Medulla oblongata (tissue), 1 donor: ENCODE results near the gene CHD9.
A peak's percentile ranks its signal among the peaks of the same experiment; 100 is the strongest.
"Not testable (repeated sequence)": the region's sequence is repeated elsewhere in the genome, so short reads cannot be mapped to it uniquely, and the experiment has no call there.

ENCODE experiments used
- DNase-seq: peaks from one replicate; pipeline ENCODE4 v3.0.0-alpha.2; 2015; ENCODE audit errors: extremely low spot score

CHD9 gene

GRCh38 chr16:53054670-53055485 is at the start of gene CHD9:
CHD9 (plus strand) TSS chr16:53054991; CDS start chr16:53156090, 101,099 bp downstream.
- peak; percentile 94 for DNase-seq

- no peak for DNase-seq
These were observed 47.7 kb upstream of the CHD9 start for GRCh38 chr16:53007095-53007494.

GRCh38 chr16:53014287-53014686 is 40.5 kb upstream of the CHD9 start:
- DNase-seq: no peak

GRCh38 chr16:53018834-53019416 is 35.9 kb upstream of the CHD9 start:
- no peak for DNase-seq

- peak; percentile 51 for DNase-seq
These were observed 32.4 kb upstream of the CHD9 start for GRCh38 chr16:53022374-53022773.

- DNase-seq: no peak
These were observed 30.7 kb upstream of the CHD9 start for GRCh38 chr16:53024045-53024444.

- DNase-seq: no peak
These were observed 24.8 kb upstream of the CHD9 start for GRCh38 chr16:53029971-53030370.

GRCh38 chr16:53031323-53031942 is 23.4 kb upstream of the CHD9 start:
- DNase-seq: no peak

GRCh38 chr16:53034306-53034705 is 20.5 kb upstream of the CHD9 start:
- no peak for DNase-seq

- DNase-seq: no peak
These were observed 19.4 kb upstream of the CHD9 start for GRCh38 chr16:53035176-53035942.

- no peak for DNase-seq
These were observed 18.7 kb upstream of the CHD9 start for GRCh38 chr16:53036066-53036465.

GRCh38 chr16:53036711-53037110 is 18.1 kb upstream of the CHD9 start:
- DNase-seq: not testable (repeated sequence)

GRCh38 chr16:53040788-53041187 is 14.0 kb upstream of the CHD9 start:
- DNase-seq: no peak

GRCh38 chr16:53041320-53042051 is 13.3 kb upstream of the CHD9 start:
- DNase-seq: no peak

GRCh38 chr16:53042235-53042701 is 12.5 kb upstream of the CHD9 start:
- no peak for DNase-seq

GRCh38 chr16:53043428-53043831 is 11.4 kb upstream of the CHD9 start:
- DNase-seq: no peak

GRCh38 chr16:53043986-53044601 is 10.7 kb upstream of the CHD9 start:
- DNase-seq: no peak

- DNase-seq: no peak
These were observed 9.2 kb upstream of the CHD9 start for GRCh38 chr16:53045341-53046220.

GRCh38 chr16:53047515-53047914 is 7.3 kb upstream of the CHD9 start:
- not testable (repeated sequence) for DNase-seq
